ENCODE data around the gene CDKAL1. TPM values are rescaled to one million over a fixed set of nuclear protein-coding genes. Genes with fewer than 3 reads are reported as not detected.

CDKAL1 gene
- total RNA-seq, 4 donors from 2014 or later: 24.7 to 32.8 (median 29.8) TPM

- TF ChIP-seq POLR2A (IDR thresholded peaks at IDR 0.05) (no peak), CTCF (IDR thresholded peaks at IDR 0.05) (no peak)
Measured at GRCh38 chr6:20851795-20852194, 317.5 kb downstream of the CDKAL1 start.

GRCh38 chr6:20853828-20854227, 319.6 kb downstream of the CDKAL1 start:
- H3K4me3 ChIP-seq (replicated peaks in 1 of 3): no peak overlapping the region
- no peak for DNase-seq

More at GRCh38 chr6:20851795-20852194, 317.5 kb downstream of the CDKAL1 start:
- Histone ChIP-seq H3K27ac (no peak overlapping the region), H3K9me3 (no peaks in the 10 kb centered on the region), H3K36me3 (no peaks in the 10 kb centered on the region), H3K27me3 (no peaks in the 10 kb centered on the region), H3K4me3 (replicated peaks in 1 of 3) (no peak overlapping the region), H3K4me1 (no peaks in the 10 kb centered on the region)
- no peak for DNase-seq
- WGBS, 2 donors: 84 to 91% methylated on average over 1 of the region's 1 CpG
- intact Hi-C loops (cut with DNase I): no loop called here

GRCh38 chr6:20856681-20857288, 322.5 kb downstream of the CDKAL1 start:
- 90% methylated on average over 7 of the region's 7 CpGs for WGBS, 2 donors
- H3K27ac ChIP-seq: no peak overlapping the region
- no peak overlapping the region for H3K4me3 ChIP-seq (replicated peaks in 1 of 3)
- no peaks in the 10 kb centered on the region for H3K27me3 ChIP-seq
- H3K36me3 ChIP-seq: no peaks in the 10 kb centered on the region
- H3K9me3 ChIP-seq: no peaks in the 10 kb centered on the region
- no peak for DNase-seq
- intact Hi-C loops (cut with DNase I): no loop called here
- H3K4me1 ChIP-seq: no peaks in the 10 kb centered on the region
- TF ChIP-seq CTCF (IDR thresholded peaks at IDR 0.05) (no peak), POLR2A (IDR thresholded peaks at IDR 0.05) (no peak)

More at GRCh38 chr6:20853828-20854227, 319.6 kb downstream of the CDKAL1 start:
- H3K9me3 ChIP-seq: no peaks in the 10 kb centered on the region
- H3K36me3 ChIP-seq: no peaks in the 10 kb centered on the region
- TF ChIP-seq CTCF (IDR thresholded peaks at IDR 0.05) (no peak), POLR2A (IDR thresholded peaks at IDR 0.05) (no peak)
- H3K27ac ChIP-seq: no peak overlapping the region
- H3K4me1 ChIP-seq: no peaks in the 10 kb centered on the region
- 94 to 95% methylated on average over 3 of the region's 3 CpGs for WGBS, 2 donors
- intact Hi-C loops (cut with DNase I): no loop called here
- no peaks in the 10 kb centered on the region for H3K27me3 ChIP-seq

GRCh38 chr6:20861481-20861880, 327.2 kb downstream of the CDKAL1 start:
- Histone ChIP-seq H3K36me3 (no peaks in the 10 kb centered on the region), H3K4me3 (replicated peaks in 1 of 3) (no peak overlapping the region), H3K27me3 (no peaks in the 10 kb centered on the region), H3K27ac (no peak overlapping the region), H3K4me1 (no peaks in the 10 kb centered on the region), H3K9me3 (no peaks in the 10 kb centered on the region)
- TF ChIP-seq CTCF (IDR thresholded peaks at IDR 0.05) (no peak), POLR2A (IDR thresholded peaks at IDR 0.05) (no peak)
- no peak for DNase-seq
- WGBS, 2 donors: 97 to 100% methylated on average over 1 of the region's 1 CpG
- intact Hi-C loops (cut with DNase I): no loop called here

- H3K4me1 ChIP-seq: no peaks in the 10 kb centered on the region
- H3K36me3 ChIP-seq: no peaks in the 10 kb centered on the region
- no peaks in the 10 kb centered on the region for H3K9me3 ChIP-seq
- intact Hi-C loops (cut with DNase I): no loop called here
- H3K4me3 ChIP-seq (replicated peaks in 1 of 3): no peak overlapping the region
- 98 to 100% methylated on average over 1 of the region's 1 CpG for WGBS, 2 donors
- no peak for DNase-seq
- H3K27ac ChIP-seq: no peak overlapping the region
- H3K27me3 ChIP-seq: no peaks in the 10 kb centered on the region
- TF ChIP-seq POLR2A (IDR thresholded peaks at IDR 0.05) (no peak), CTCF (IDR thresholded peaks at IDR 0.05) (no peak)
Measured at GRCh38 chr6:20866036-20866435, 331.8 kb downstream of the CDKAL1 start.
